ENCODE measurements around the gene IHH.

DNA sequence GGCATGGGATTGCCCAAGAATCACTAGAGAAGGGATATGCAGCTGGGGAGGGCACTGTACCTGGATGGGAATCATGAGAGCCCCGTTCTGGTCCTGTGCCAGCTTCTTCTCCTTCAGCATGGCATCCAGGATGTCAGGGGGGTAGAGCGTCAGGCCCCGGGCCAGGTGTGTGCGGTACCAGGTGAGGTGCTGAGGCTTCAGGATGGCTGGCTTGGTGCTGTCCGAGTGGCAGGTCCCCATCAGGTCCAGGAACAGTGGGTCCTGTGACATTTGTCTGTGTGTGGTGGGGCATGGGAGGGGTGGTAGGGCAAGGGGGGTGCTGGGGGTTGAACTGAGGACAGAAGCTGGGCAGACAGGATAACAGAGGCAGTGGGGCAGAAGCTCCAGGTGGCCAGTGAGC, 32.6 kb downstream of the IHH start:
- TF ChIP-seq CTCF (tag by site-specific recombination; IDR thresholded peaks at IDR 0.05) (no peak), SETDB1 (IDR thresholded peaks at IDR 0.05; ENCODE audit: insufficient read length, low read length) (no peak)
